ENCODE data around the gene TSPO2. TPM values are rescaled to one million over a fixed set of nuclear protein-coding genes. Genes with fewer than 3 reads are reported as not detected.

The TSPO2 gene
- total and polyA plus RNA-seq, 9 of the 15 experiments (the other 6 are each of a cell fraction or from before 2014, with no cell fraction given): not detected

GRCh38 chr6:40997234-40997957 lies 44.9 kb upstream of the TSPO2 start (continued):
- TF ChIP-seq ZBTB34 (CRISPR knock-in tag; IDR thresholded peaks at IDR 0.05) (no peak), SIX5 (IDR thresholded peaks at IDR 0.05; ENCODE audit: borderline replicate concordance in 1 of 2, insufficient read depth in 1 of 2, low read depth in 1 of 2, low read length in 2 of 2) (no peak), CREM (IDR thresholded peaks at IDR 0.05; ENCODE audit: low read depth) (no peak), ZNF165 (CRISPR knock-in tag; IDR thresholded peaks at IDR 0.05; ENCODE audit: borderline replicate concordance) (no peak), MXD1 (CRISPR knock-in tag; IDR thresholded peaks at IDR 0.05; ENCODE audit: borderline replicate concordance, poor library complexity, severe bottlenecking) (no peak), EP300 (IDR thresholded peaks at IDR 0.05; ENCODE audit: low read length) (peak; percentile 64; the same call in 1 of the 2 replicates), ARID1B (IDR thresholded peaks at IDR 0.05) (peak; percentile 91), PCBP1 (IDR thresholded peaks at IDR 0.05; ENCODE audit: low read depth, low read length, poor library complexity, severe bottlenecking) (no peak), SAFB2 (IDR thresholded peaks at IDR 0.05; ENCODE audit: borderline replicate concordance, low read depth, low read length, severe bottlenecking) (no peak), U2AF2 (optimal IDR thresholded peaks at IDR 0.05; ENCODE audit: low read depth, low read length) (no peak), JUN (IDR thresholded peaks at IDR 0.05; ENCODE audit: borderline replicate concordance, low read depth, low read length) (peak; percentile 81), JUN (CRISPR knock-in tag; IDR thresholded peaks at IDR 0.05; ENCODE audit: borderline replicate concordance) (no peak), MCM3 (IDR thresholded peaks at IDR 0.05) (no peak), ZNF121 (CRISPR knock-in tag; conservative IDR thresholded peaks at IDR 0.05) (no peak), HSF4 (CRISPR knock-in tag; IDR thresholded peaks at IDR 0.05; ENCODE audit: borderline replicate concordance) (no peak), TCF7 (IDR thresholded peaks at IDR 0.05; ENCODE audit: borderline replicate concordance) (no peak), ZNF717 (CRISPR knock-in tag; IDR thresholded peaks at IDR 0.05) (no peak), GATAD2B (IDR thresholded peaks at IDR 0.05; ENCODE audit: borderline replicate concordance) (0 out of 2 replicates have a peak, but pooled peaks have one; percentile 39), ZNF184 (CRISPR knock-in tag; IDR thresholded peaks at IDR 0.05) (no peak)
- TF ChIP-seq, protein P1, sequence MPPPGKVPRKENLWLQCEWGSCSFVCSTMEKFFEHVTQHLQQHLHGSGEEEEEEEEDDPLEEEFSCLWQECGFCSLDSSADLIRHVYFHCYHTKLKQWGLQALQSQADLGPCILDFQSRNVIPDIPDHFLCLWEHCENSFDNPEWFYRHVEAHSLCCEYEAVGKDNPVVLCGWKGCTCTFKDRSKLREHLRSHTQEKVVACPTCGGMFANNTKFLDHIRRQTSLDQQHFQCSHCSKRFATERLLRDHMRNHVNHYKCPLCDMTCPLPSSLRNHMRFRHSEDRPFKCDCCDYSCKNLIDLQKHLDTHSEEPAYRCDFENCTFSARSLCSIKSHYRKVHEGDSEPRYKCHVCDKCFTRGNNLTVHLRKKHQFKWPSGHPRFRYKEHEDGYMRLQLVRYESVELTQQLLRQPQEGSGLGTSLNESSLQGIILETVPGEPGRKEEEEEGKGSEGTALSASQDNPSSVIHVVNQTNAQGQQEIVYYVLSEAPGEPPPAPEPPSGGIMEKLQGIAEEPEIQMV (tag; conservative IDR thresholded peaks at IDR 0.05; ENCODE audit: low read depth): no peak
- TF ChIP-seq, protein P2, sequence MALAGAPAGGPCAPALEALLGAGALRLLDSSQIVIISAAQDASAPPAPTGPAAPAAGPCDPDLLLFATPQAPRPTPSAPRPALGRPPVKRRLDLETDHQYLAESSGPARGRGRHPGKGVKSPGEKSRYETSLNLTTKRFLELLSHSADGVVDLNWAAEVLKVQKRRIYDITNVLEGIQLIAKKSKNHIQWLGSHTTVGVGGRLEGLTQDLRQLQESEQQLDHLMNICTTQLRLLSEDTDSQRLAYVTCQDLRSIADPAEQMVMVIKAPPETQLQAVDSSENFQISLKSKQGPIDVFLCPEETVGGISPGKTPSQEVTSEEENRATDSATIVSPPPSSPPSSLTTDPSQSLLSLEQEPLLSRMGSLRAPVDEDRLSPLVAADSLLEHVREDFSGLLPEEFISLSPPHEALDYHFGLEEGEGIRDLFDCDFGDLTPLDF (CRISPR knock-in tag; IDR thresholded peaks at IDR 0.05): no peak
- TF ChIP-seq, protein P3, sequence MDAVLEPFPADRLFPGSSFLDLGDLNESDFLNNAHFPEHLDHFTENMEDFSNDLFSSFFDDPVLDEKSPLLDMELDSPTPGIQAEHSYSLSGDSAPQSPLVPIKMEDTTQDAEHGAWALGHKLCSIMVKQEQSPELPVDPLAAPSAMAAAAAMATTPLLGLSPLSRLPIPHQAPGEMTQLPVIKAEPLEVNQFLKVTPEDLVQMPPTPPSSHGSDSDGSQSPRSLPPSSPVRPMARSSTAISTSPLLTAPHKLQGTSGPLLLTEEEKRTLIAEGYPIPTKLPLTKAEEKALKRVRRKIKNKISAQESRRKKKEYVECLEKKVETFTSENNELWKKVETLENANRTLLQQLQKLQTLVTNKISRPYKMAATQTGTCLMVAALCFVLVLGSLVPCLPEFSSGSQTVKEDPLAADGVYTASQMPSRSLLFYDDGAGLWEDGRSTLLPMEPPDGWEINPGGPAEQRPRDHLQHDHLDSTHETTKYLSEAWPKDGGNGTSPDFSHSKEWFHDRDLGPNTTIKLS (IDR thresholded peaks at IDR 0.05; ENCODE audit: borderline replicate concordance, low read depth): no peak

Data from K562 (cell line).